HEK293 (cell line): ENCODE results near the gene BICC1.

ENCODE experiments used
- CTCF ChIA-PET: fragments of 350-600 bp; formaldehyde crosslinking; extraction: SDS; loops from one replicate; lab custom pipeline; 2021; ENCODE audit warnings: antibody characterized with exemption; lab: Yijun Ruan, JAX
- POLR2A ChIA-PET: fragments of 300-600 bp; formaldehyde crosslinking; extraction: SDS; loops from one replicate; lab custom pipeline; 2020; ENCODE audit warnings: antibody characterized with exemption, inconsistent platforms; lab: Yijun Ruan, JAX
- H3K27ac ChIP-seq: fragments of 200-500 bp; sonication (Bioruptor generic); 2 replicates; pipeline ENCODE4 v1.5.1; 2014; ENCODE audit warnings: low read depth, low read length, control low read depth, inconsistent platforms; ENCODE audit errors: extremely low read depth
- H3K36me3 ChIP-seq, 2 experiments: fragments of 200-500 bp in 1 of 2; sonication (Bioruptor generic) in 1 of 2; 1 replicate in 1 of 2; 2 replicates in 1 of 2; pipeline ENCODE4 v1.5.1; 2014 to 2017; ENCODE audit warnings: inconsistent platforms in 2 of 2, low read length in 2 of 2; ENCODE audit not compliant: control insufficient read depth in 2 of 2, insufficient read depth in 1 of 2
- H3K4me1 ChIP-seq: fragments of 200-500 bp; sonication (Bioruptor generic); 2 replicates; pipeline ENCODE4 v1.5.1; 2014; ENCODE audit warnings: mild to moderate bottlenecking, low read length, inconsistent platforms; ENCODE audit not compliant: control insufficient read depth, insufficient read depth
- H3K4me3 ChIP-seq: 2 replicates; pipeline ENCODE4 v1.5.1; 2011; ENCODE audit warnings: low read depth, mild to moderate bottlenecking, control low read depth, low read length, moderate library complexity
- H3K9me3 ChIP-seq: fragments of 200-500 bp; sonication (Bioruptor generic); 2 replicates; pipeline ENCODE4 v1.5.1; 2014; ENCODE audit warnings: low read depth, low read length, inconsistent platforms; ENCODE audit not compliant: control insufficient read depth, insufficient read depth
- BCL11B ChIP-seq: fragments of 450-650 bp; formaldehyde crosslinking; IDR thresholded peaks from 2 replicates; pipeline ENCODE4 v1.5.1; 2016; ENCODE audit warnings: low read depth, missing biosample characterization, missing genetic modification characterization
- EGR2 ChIP-seq: fragments of 450-650 bp; formaldehyde crosslinking; IDR thresholded peaks from 2 replicates; pipeline ENCODE4 v1.5.1; 2016; ENCODE audit warnings: low read depth, missing biosample characterization, missing genetic modification characterization
- KLF1 ChIP-seq: fragments of 450-650 bp; formaldehyde crosslinking; IDR thresholded peaks from 2 replicates; pipeline ENCODE4 v1.5.1; 2016; ENCODE audit warnings: missing biosample characterization, missing genetic modification characterization
- KLF9 ChIP-seq: fragments of 450-650 bp; formaldehyde crosslinking; IDR thresholded peaks from 2 replicates; pipeline ENCODE4 v1.5.1; 2016; ENCODE audit warnings: missing biosample characterization, missing genetic modification characterization, low read depth
- SCRT1 ChIP-seq: fragments of 450-650 bp; formaldehyde crosslinking; IDR thresholded peaks from 2 replicates; pipeline ENCODE4 v1.5.1; 2016; ENCODE audit warnings: missing biosample characterization, missing genetic modification characterization, borderline replicate concordance
- SP2 ChIP-seq: fragments of 450-650 bp; formaldehyde crosslinking; IDR thresholded peaks from 2 replicates; pipeline ENCODE4 v1.5.1; 2016; ENCODE audit warnings: missing biosample characterization, missing genetic modification characterization
- ZBTB21 ChIP-seq: fragments of 450-650 bp; formaldehyde crosslinking; IDR thresholded peaks from 2 replicates; pipeline ENCODE4 v1.5.1; 2017; ENCODE audit warnings: missing biosample characterization, missing genetic modification characterization
- ZBTB26 ChIP-seq: fragments of 450-650 bp; formaldehyde crosslinking; optimal IDR thresholded peaks from 2 replicates; pipeline ENCODE3; 2016; ENCODE audit warnings: missing biosample characterization, mild to moderate bottlenecking, missing genetic modification characterization
- ZBTB6 ChIP-seq: fragments of 450-650 bp; formaldehyde crosslinking; IDR thresholded peaks from 2 replicates; pipeline ENCODE4 v1.5.1; 2017; ENCODE audit warnings: missing biosample characterization, missing genetic modification characterization
- ZFP69B ChIP-seq: fragments of 450-650 bp; formaldehyde crosslinking; IDR thresholded peaks from 2 replicates; pipeline ENCODE4 v1.5.1; 2016; ENCODE audit warnings: missing biosample characterization, missing genetic modification characterization
- ZIC2 ChIP-seq: fragments of 450-650 bp; formaldehyde crosslinking; IDR thresholded peaks from 2 replicates; pipeline ENCODE4 v1.5.1; 2016; ENCODE audit warnings: missing biosample characterization, missing genetic modification characterization
- ZNF112 ChIP-seq: fragments of 450-650 bp; formaldehyde crosslinking; IDR thresholded peaks from 2 replicates; pipeline ENCODE4 v1.5.0; 2017; ENCODE audit warnings: missing biosample characterization, missing genetic modification characterization
- ZNF114 ChIP-seq: fragments of 450-650 bp; formaldehyde crosslinking; IDR thresholded peaks from 2 replicates; pipeline ENCODE4 v1.5.0; 2017; ENCODE audit warnings: missing biosample characterization, missing genetic modification characterization
- ZNF132 ChIP-seq: fragments of 450-650 bp; formaldehyde crosslinking; IDR thresholded peaks from 2 replicates; pipeline ENCODE4 v1.5.1; 2017; ENCODE audit warnings: missing biosample characterization, missing genetic modification characterization, borderline replicate concordance
- ZNF146 ChIP-seq: fragments of 450-650 bp; formaldehyde crosslinking; IDR thresholded peaks from 2 replicates; pipeline ENCODE4 v1.5.1; 2016; ENCODE audit warnings: missing biosample characterization, missing genetic modification characterization
- ZNF239 ChIP-seq: fragments of 450-650 bp; formaldehyde crosslinking; IDR thresholded peaks from 2 replicates; pipeline ENCODE4 v1.5.1; 2016; ENCODE audit warnings: missing biosample characterization, missing genetic modification characterization
- ZNF280C ChIP-seq: fragments of 450-650 bp; formaldehyde crosslinking; IDR thresholded peaks from 2 replicates; pipeline ENCODE4 v1.5.1; 2016; ENCODE audit warnings: missing biosample characterization, missing genetic modification characterization
- ZNF335 ChIP-seq: fragments of 450-650 bp; formaldehyde crosslinking; conservative IDR thresholded peaks from 2 replicates; pipeline ENCODE4 v1.5.1; 2016; ENCODE audit warnings: missing biosample characterization, missing genetic modification characterization
- ZNF48 ChIP-seq: fragments of 450-650 bp; formaldehyde crosslinking; IDR thresholded peaks from 2 replicates; pipeline ENCODE4 v1.5.1; 2016; ENCODE audit warnings: missing biosample characterization, missing genetic modification characterization
- ZNF488 ChIP-seq: fragments of 450-650 bp; formaldehyde crosslinking; IDR thresholded peaks from 2 replicates; pipeline ENCODE4 v1.5.1; 2016; ENCODE audit warnings: missing biosample characterization, missing genetic modification characterization
- ZNF670 ChIP-seq: fragments of 450-650 bp; formaldehyde crosslinking; IDR thresholded peaks from 2 replicates; pipeline ENCODE4 v1.5.1; 2016; ENCODE audit warnings: missing biosample characterization, missing genetic modification characterization, low read depth
- ZNF707 ChIP-seq: fragments of 450-650 bp; formaldehyde crosslinking; IDR thresholded peaks from 2 replicates; pipeline ENCODE4 v1.5.1; 2016; ENCODE audit warnings: missing biosample characterization, missing genetic modification characterization
- ZNF792 ChIP-seq: fragments of 450-650 bp; formaldehyde crosslinking; IDR thresholded peaks from 2 replicates; pipeline ENCODE4 v1.5.1; 2016; ENCODE audit warnings: missing biosample characterization, missing genetic modification characterization
- ZNF843 ChIP-seq: fragments of 450-650 bp; formaldehyde crosslinking; IDR thresholded peaks from 2 replicates; pipeline ENCODE4 v1.5.1; 2016; ENCODE audit warnings: missing biosample characterization, missing genetic modification characterization
- ZSCAN16 ChIP-seq: fragments of 450-650 bp; formaldehyde crosslinking; IDR thresholded peaks from 2 replicates; pipeline ENCODE4 v1.5.1; 2016; ENCODE audit warnings: missing biosample characterization, missing genetic modification characterization

BICC1 gene

GRCh38 chr10:58839771-58840170 is 327.1 kb downstream of the BICC1 start:
- no peaks in the 10 kb centered on the region for H3K36me3 ChIP-seq
- no peaks in the 10 kb centered on the region for H3K9me3 ChIP-seq
- H3K4me3 ChIP-seq, result no peak overlapping the region
- no peak for TF ChIP-seq ZBTB6
- TF ChIP-seq ZNF707, result no peak
- no peak for TF ChIP-seq ZIC2 (tag by site-specific recombination)
- no peak for TF ChIP-seq ZNF239 (tag by site-specific recombination)
- no peak for TF ChIP-seq ZNF48
- ChIA-PET POLR2A (no interaction called here), CTCF (no interaction called here)
- H3K4me1 ChIP-seq, result no peaks in the 10 kb centered on the region
- no peak overlapping the region for H3K27ac ChIP-seq

GRCh38 chr10:58840840-58841435 is 328.3 kb downstream of the BICC1 start:
- POLR2A ChIA-PET, result no interaction called here
- TF ChIP-seq ZNF335 (tag by site-specific recombination) (no peak), ZNF112 (no peak), ZNF114 (tag by site-specific recombination) (no peak), SCRT1 (tag by site-specific recombination) (no peak), BCL11B (no peak), ZNF146 (tag by site-specific recombination) (no peak), ZNF239 (tag by site-specific recombination) (no peak), ZBTB21 (tag by site-specific recombination) (no peak), ZNF132 (no peak), ZBTB26 (no peak), KLF1 (no peak), ZSCAN16 (tag by site-specific recombination) (no peak), EGR2 (no peak), KLF9 (tag by site-specific recombination) (no peak)
- H3K27ac ChIP-seq, result no peak overlapping the region

GRCh38 chr10:58842860-58843376 is 330.2 kb downstream of the BICC1 start:
- H3K27ac ChIP-seq, result no peak overlapping the region
- no peak overlapping the region for H3K4me3 ChIP-seq
- no peaks in the 10 kb centered on the region for H3K36me3 ChIP-seq
- no peaks in the 10 kb centered on the region for H3K9me3 ChIP-seq
- ChIA-PET CTCF (no interaction called here), POLR2A (no interaction called here)
- H3K4me1 ChIP-seq, result no peaks in the 10 kb centered on the region
- TF ChIP-seq ZNF843 (tag by site-specific recombination) (no peak), ZNF280C (tag by site-specific recombination) (no peak), ZNF792 (tag by site-specific recombination) (no peak), ZNF335 (tag by site-specific recombination) (no peak), ZFP69B (tag by site-specific recombination) (no peak), ZNF670 (tag by site-specific recombination) (no peak), SP2 (no peak), ZNF488 (tag by site-specific recombination) (no peak)

More at GRCh38 chr10:58840840-58841435, 328.3 kb downstream of the BICC1 start:
- Histone ChIP-seq H3K9me3 (no peaks in the 10 kb centered on the region), H3K4me3 (no peak overlapping the region), H3K4me1 (no peaks in the 10 kb centered on the region), H3K36me3 (no peaks in the 10 kb centered on the region)
- CTCF ChIA-PET, result interaction anchor here (0.7 kb wide), 1 partner anchor 740 kb away, joined by 3 read pairs; no protein-coding TSS in a partner anchor
